ENCODE data around the gene ANXA7. TPM values are rescaled to one million over a fixed set of nuclear protein-coding genes. Genes with fewer than 3 reads are reported as not detected.

Gene ANXA7
- polyA plus RNA-seq (ENCODE audit: insufficient read length in 4 of 4) = 10 to 100 TPM; 81.2 to 99.3 (median 88.2) TPM

DNA sequence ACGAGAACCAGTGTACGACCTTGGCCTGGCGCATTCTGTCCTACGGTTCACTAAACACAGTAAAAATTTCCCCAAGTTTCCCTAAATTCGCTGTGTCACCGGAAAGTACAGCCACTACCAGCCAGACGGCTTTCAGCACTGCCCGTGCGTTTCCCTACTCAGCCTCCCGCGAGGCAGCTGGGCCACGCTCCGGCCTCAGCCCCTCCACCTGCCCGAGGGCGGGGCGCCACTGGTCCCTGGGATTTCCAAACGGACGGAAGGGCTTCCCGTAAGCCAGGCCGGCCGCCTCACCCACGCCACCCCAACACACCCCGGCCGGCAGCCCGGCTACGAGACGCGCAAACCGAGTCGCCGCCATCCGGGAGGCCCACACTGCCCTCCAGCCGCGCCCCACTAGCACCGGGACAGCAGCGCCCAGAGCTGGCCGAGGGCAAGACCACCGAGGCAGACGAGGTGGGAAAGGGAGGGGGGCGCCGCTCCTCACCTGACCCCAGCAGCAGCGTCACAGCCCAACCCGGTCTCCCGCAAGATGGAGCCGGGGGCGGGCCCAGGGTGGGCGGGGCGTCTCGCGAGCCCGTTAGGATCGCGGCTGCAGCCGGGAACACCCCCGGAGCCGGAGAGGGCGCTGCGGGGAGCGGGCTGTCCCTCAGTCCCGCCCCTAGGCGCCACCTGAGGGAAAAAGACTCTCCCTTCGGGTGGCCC lies at the start of gene ANXA7:
TSS of gene ANXA7 (minus strand) at position 531 of the 702 bp plus-strand sequence. CDS start 13,202 bp downstream, outside the sequence.
- DNase-seq (ENCODE audit: low read depth in 4 of 4, low spot score in 2 of 4) = peak; percentile 59 to 90 (median 82)

DNA sequence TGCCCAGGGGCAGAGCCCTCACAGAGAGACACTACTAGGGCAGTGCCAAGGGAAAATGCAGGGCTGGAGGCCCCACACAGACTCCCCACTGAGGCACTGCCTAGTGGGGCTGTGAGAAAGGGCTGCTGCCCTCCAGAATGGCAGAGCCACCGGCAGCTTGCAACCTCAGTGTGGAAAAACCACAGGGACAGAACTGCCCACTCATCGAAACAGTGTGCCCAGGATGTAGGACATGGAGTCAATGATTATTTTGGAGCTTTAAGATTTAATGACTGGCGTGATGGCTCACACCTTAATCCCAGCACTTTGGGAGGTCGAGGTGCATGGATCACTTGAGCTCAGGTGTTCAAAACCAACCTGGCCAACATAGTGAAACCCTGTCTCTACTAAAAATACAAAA lies 47.0 kb upstream of the ANXA7 start:
- no peak for DNase-seq (ENCODE audit: low read depth in 4 of 4, low spot score in 2 of 4)

DNA sequence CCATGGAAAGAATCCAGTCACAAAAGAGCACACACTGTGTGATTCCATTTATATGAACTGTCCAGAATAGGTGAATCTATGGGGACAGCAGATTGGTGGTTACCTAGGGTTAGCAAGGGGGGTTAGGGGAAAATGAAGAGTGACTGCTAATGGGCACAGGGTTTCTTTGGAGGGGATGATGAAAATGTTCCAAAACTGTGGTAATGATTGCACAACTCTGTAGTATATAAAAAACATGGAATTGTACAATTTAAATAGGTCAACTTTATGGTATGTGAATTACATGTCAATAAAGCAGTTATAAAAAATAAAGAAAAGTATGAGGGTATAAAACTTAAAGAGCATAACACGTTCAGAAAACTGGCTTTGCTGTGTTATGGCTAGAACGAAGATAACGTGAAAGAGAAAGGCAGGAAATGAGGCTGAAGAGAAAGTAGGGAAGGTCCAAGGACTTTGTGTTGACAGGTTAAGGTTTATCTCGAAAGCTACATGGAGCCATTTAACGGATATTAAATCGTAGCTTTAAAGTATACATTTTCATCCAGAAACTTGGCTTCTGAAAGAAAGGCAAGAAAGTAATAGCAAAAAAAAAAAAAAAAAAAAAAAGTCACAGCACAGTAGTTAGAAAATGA lies 45.9 kb upstream of the ANXA7 start:
- DNase-seq (ENCODE audit: low read depth in 4 of 4, low spot score in 2 of 4) = no peak

DNA sequence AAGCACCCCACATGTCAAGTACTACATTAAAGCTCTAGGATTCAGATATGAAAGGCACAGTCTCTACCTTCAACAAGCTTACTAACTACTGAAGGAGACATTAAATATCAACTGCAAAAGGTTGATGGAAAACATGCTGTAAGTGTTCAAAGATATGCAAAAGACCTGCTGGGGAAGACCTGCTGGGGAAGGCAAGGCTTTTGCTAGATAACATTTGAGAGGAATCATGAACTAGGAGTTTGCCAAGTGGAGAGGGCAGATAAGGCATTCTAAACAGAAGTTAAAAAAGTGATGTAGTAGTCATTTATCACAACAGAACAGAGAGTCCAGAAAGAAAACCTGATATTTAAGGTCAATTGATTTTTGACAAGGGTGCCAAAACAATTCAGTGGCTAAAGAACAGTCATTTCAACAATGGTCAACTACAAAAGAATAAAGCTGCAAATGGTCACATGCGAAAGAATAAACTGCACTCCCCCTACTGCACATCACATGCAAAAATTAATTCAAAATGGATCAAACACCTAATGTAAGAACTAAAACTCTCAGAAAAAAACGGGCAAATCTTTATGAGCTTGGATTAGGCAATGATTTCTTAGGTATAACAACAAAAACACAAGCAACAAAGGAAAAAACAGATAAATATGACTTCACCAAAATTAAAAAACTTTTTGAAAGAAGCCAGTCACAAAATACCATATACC lies 42.5 kb upstream of the ANXA7 start:
- no peak for DNase-seq (ENCODE audit: low read depth in 4 of 4, low spot score in 2 of 4)

DNA sequence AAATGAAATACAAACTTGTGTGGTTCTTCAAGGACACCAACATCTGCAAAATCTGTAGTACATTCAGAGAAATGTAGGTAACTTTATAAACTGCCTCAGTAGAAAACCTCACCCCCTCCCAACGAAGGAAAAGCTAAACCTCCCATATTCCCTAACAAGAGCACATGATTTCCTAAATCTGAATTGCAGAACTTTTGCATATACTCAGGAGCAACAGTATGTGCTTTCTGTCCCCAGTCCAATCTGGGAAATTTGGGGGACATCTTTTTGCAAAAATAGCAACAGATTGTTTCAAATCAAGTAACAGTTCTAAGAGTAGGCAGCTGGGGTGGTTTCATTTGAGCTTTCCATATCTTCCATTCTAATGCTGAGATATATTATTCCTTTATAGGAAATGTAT lies 35.3 kb upstream of the ANXA7 start:
- DNase-seq (ENCODE audit: low read depth in 4 of 4, low spot score in 2 of 4) = no peak

DNA sequence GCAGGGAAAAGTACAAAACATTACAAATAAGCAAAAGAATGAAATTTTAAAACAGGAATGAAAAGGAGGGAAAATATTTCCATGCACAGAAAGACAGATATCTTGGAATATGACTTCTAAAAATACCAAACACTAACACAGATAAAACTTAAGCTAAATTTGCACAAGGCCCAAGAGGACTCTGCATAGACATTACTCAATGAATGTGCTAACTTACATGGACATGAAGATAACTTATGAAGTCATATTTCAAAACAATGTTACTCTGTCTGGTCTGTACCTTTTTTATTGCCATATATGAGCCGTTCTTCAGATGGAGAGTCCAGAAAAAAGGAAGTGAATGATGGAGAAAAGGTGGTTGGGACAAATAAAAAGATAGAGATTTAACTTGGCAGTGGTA lies 34.5 kb upstream of the ANXA7 start:
- no peak for DNase-seq (ENCODE audit: low read depth in 4 of 4, low spot score in 2 of 4)

DNA sequence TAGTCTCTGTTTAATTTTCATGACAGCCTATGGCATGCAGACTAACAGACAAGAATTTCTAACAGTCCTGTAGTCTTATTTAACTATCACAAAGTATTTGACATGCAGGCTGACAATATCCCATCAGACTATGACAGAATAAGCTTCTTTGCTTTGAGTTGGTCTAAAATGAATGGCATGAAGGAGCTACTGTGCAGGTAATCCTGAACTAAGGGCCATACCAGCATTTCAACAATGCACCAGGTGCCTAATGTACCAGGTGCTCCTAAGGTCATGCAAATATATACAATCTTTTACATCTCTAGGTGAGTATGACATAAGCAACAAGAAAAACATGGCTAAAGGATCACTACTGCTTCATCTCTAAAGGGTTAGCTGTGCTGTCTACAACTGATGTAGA lies 33.1 kb upstream of the ANXA7 start:
- DNase-seq (ENCODE audit: low read depth in 4 of 4, low spot score in 2 of 4) = no peak

DNA sequence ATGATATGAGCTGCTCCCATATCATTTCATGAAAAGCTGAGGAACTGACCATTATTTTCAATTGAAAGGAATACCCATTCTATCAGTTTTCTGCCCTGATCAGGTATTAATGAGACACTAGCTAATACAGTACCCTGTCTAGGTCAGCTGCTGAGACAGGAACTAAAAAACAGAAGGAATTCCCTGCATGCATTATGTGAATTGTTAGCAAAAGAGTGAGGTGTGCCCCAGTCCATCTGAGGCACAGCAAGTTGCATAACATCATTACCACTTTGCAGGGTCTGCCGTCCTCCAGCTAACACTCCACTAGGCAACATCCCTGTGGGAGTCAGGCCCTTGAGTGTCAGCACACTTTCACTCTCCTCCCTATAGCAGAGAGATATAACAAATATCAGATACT lies 30.6 kb upstream of the ANXA7 start:
- DNase-seq (ENCODE audit: low read depth in 4 of 4, low spot score in 2 of 4) = no peak

DNA sequence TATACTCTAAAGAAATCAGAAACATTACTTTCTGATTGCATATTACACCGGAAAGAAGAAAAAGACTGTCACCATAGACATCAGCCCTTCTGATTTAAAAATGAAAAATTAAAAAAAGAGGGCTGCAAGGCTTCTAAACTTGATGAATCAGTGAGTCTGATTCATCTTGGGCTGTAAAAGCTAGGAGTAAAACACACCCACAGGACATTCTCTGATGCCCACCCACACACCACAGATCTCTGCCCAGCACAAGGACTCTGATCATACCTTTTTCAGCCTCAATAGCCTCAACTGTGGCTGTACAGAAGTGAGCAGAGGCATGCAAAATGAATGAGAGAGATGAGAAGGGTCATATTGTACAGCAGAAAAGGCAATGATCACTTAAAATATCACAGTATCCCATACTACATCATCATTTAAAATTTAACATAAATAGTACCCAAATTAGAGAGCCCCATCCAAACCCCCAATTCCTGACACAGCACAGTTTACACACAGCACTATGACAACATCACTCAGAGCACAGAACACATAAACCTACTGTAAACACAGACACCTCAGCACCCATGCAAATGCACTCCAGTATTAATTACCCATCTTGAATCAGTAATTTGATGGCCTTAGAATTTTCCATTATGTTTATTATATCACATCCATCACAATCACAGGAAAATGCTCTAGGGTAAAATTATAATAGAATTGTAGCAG lies 25.9 kb upstream of the ANXA7 start:
- DNase-seq (ENCODE audit: low read depth in 4 of 4, low spot score in 2 of 4) = no peak

DNA sequence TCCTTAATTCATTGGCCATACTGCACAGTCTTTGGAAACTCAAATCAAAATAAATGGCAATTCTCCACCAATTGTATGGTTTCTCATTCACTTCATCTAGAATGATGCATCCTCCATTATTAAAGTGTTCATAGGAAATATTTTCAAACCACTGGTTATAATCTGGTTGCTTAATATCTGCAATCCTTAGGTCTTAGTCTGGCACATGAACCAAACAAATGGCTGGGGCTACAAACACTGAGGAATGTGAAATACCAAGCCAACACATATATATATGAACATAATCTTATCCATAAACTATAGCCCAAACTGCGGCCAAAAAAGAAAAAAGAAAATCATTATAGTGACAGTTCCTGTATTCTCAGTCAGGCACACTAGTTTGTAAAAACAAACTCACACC lies 25.2 kb upstream of the ANXA7 start:
- DNase-seq (ENCODE audit: low read depth in 4 of 4, low spot score in 2 of 4) = no peak

DNA sequence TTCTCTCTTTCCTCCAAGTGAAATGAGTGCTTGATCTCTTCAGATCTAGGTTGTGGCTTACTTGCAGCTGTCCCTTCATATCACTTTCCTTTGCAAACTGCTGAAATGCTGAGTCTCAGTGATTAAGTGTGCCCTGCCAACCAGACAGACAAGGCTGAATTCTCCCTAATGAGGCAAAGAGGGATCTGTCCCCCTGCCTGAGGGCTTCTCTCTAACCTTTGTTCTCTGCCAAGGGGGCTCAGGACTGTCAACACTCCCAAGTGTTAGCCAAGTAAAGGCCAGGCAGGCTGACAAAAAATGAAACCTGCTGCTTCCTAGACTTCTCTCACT lies 19.6 kb upstream of the ANXA7 start, which contains the start of gene MSS51:
TSS of gene MSS51 (minus strand) at position 24 of the 330 bp plus-strand sequence. CDS start 5,277 bp downstream, outside the sequence.
- DNase-seq (ENCODE audit: low read depth in 4 of 4, low spot score in 2 of 4) = no peak

DNA sequence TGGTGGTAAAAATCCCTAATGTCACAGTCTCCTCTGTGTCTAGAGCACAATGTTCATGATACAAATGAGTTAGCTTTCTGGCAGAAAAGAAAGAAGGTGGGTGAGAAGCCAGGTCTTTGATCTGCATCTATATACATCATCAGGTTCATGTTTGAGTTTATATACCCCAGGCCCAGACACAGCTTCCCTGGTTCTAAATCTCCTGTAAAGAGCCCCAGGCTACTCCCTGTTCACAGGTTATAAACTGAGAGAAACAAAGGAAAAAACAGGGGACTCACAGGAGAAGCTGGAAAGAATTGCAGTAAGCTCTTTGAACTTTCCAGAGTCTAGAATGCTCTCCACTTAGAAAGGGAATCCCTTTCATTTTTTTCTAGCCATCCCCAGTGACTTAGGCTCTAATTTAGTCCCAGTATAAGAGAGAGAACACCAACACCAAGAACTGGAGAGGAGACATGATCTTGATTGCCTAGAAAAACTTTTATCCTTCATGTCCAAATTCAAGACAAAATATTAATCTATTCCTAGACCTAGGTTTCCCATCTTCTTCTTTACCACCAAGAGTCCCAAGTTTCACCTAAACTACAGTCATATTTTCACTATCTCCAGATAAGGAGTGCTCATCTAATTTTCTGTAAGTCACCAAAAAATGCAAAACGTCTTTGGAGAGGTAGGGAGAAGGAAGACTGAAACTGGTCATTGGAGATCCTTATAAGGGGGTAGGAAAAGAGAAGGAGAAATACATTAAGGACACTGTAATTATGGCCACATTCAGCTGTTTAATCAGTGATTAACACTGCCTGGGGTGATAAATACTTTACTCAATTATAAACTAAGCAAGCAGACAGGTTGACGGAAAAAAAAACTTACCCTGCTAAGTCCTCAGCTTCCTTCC lies 19.0 kb upstream of the ANXA7 start:
- DNase-seq (ENCODE audit: low read depth in 4 of 4, low spot score in 2 of 4) = no peak

DNA sequence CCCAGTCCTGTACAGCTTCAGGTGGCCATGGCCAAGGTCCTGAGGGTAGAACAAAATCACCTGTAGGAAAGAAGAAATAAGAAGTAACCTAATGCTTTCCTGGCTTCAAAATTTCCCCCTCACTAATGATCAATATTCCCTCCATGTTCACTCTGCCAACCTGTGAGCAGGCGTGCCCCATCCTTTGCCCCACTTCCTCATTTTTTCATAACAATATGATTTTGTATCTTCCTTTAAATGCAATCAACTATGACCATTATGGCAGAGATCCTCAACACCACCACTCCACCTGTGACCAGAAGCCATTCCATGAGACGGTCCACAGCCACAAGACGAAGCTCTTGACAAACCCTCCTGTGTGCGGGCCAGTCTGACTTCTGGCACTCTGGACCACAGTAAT lies 12.5 kb upstream of the ANXA7 start:
- no peak for DNase-seq (ENCODE audit: low read depth in 4 of 4, low spot score in 2 of 4)

DNA sequence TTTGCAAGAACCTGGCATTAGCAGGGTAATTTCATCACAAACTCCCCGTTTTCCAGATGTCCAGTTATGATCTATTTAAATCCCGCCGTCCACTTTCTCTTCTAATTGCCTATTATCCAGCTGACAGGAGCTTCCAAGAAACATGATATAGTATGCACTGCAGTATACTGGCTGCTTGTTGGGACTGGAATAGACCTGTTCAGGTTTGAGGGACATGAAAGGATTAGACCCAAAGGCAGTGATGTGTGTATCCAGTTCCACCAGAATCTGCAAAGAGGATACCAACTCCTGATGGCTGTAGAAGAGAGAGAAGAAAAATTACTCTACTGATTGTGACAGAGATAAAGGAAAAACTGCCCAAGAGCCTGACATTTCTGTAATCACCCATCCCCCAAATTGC lies 10.6 kb upstream of the ANXA7 start:
- DNase-seq (ENCODE audit: low read depth in 4 of 4, low spot score in 2 of 4) = no peak

DNA sequence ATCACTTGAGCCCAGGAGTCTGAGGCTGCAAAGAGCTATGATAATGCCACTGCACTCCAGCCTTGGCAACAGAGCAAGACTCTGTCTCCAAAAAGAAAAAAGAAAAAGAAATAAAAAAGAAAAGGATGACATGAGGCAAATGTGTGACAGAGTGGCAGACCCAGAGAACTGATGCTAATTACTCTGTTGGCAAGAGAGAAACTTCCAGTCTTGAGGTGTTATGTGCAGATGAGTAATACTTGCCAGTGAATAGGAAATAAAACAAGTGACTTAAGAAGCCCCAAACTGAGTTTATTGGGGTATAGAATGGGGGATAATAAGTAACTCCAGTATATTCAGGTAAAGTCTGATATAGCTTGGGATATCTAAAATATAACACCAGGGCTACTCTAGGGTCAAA lies 9.5 kb upstream of the ANXA7 start:
- DNase-seq (ENCODE audit: low read depth in 4 of 4, low spot score in 2 of 4) = no peak

DNA sequence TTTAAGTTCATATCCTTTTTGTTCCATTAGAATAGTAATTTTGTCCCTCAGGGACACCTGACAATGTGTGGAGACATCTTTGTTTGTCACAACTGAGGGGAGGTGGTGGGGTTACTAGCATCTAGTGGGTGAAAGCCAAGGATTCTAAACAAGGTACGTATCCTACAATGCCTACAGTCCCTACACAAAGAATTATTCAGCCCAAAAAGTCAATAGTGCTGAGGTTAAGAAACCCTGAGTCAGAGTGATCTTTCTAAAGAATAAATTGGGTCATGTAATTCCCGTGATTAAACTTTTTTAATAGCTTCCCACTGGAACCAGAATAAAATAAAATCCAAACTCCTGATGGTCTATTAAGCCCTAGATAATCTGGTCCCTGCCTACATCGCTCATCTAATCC lies 2.7 kb upstream of the ANXA7 start:
- DNase-seq (ENCODE audit: low read depth in 4 of 4, low spot score in 2 of 4) = no peak

DNA sequence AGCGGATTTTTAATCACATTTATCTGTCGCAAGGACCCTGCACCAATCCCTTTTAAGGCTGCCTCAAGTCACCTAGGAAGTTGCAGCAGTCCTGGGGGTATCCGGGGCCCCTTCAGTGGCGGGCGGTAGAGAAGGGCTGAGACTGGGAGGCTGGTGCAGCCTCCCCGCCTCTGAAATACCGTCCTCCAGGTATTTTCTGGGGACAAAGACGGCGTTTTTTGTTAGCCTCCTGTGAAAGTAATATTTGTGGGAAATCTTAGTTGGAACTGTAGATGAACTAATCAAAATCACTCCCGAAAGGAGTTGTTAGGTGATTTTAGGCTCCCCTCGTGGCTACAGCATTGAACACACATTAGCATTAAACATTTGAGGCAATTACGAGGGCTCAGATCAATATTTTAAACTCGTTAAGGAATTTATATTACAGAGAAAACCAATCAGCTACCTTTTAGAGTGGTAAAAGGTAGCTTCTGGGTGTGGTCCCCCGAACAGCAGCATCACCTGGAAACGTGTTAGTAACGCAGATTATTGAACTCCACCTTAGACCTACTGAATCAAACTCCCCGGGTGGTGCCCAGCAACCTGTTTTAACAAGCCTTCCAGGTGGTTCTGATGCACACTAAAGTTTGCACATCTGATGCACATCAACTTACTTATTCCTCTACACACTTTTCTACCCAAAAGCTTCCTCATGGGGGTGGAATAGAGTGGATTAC lies 530 bp upstream of the ANXA7 start:
- peak in 1 of 4 donors; percentile 34 for DNase-seq (ENCODE audit: low read depth in 4 of 4, low spot score in 2 of 4)

DNA sequence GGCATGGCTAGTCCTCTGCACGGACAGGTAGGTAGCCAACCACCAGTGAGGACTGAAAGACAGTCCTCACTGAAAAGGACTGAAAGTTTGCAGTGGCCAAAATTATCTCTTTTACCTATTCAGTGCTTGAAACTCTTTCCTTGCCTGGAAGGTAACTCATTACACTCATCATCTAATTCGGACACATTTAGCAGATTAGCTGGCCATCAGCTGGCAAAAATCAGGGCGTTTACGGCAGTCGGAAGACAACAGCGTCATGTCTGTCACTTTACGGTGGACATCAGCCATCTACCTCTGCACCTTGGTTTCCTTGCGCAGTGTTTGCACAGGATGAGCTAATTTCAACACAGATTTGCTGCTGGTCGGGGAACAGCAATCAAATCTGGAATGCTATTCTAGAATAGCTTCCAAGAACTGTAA lies 740 bp downstream of the ANXA7 start:
- DNase-seq (ENCODE audit: low read depth in 4 of 4, low spot score in 2 of 4) = peak in 1 of 4 donors; percentile 20

DNA sequence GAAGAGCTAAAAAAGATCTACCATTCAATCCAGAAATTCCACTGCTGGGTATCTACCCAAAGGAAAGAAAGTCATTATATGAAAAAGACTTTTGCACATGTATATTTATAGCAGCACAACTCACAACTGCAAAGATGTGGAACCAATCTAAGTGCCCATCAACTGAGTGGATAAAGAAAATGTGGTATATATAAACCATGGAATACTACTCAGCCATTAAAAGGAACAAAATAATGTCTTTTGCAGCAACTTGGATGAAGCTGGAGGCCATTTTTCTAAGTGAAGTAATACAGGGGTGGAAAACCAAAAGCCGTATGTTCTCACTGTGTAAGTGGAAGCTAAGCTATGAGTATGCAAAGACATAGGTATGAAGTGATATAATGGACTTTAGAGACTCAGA lies 3.0 kb downstream of the ANXA7 start:
- no peak for DNase-seq (ENCODE audit: low read depth in 4 of 4, low spot score in 2 of 4)
